Activated CD8-positive, alpha-beta T cell treated with anti-CD3 and anti-CD28 coated beads for 36 hours (primary cell): ENCODE results near the gene WNT11. TPM values are rescaled to one million over a fixed set of nuclear protein-coding genes. Genes with fewer than 3 reads are reported as not detected.

Experiments used
- ATAC-seq: fragments of 200-7000 bp; cut with Tn5 transposase; one replicate; pipeline ENCODE4 v1.10.0; 2021; ENCODE audit warnings: mild to moderate bottlenecking, moderate library complexity
- CTCF ChIA-PET: fragments of 350-600 bp; sonication (Branson Sonifier 250); formaldehyde crosslinking; loops from one replicate; lab custom pipeline; 2021; ENCODE audit warnings: antibody characterized with exemption; lab: Charles Lee
- POLR2A ChIA-PET: fragments of 350-600 bp; sonication (Branson Sonifier 250); formaldehyde crosslinking; loops from one replicate; lab custom pipeline; 2021; ENCODE audit warnings: antibody characterized with exemption; lab: Charles Lee
- DNase-seq: peaks from one replicate; pipeline ENCODE4 v3.0.0-alpha.2; 2020
- H3K27ac Mint-ChIP-seq: one replicate; pipeline ENCODE4 v1.8.0; 2021; ENCODE audit warnings: mild to moderate bottlenecking, mixed read lengths
- H3K27me3 Mint-ChIP-seq: one replicate; pipeline ENCODE4 v1.8.0; 2021; ENCODE audit warnings: mixed read lengths
- H3K36me3 Mint-ChIP-seq: one replicate; pipeline ENCODE4 v1.8.0; 2021; ENCODE audit warnings: low read depth, mixed read lengths
- H3K4me1 Mint-ChIP-seq: one replicate; pipeline ENCODE4 v1.8.0; 2021; ENCODE audit warnings: low read depth, mixed read lengths
- H3K4me3 Mint-ChIP-seq: one replicate; pipeline ENCODE4 v1.8.0; 2021; ENCODE audit warnings: mild to moderate bottlenecking, moderate library complexity, mixed read lengths
- H3K9me3 Mint-ChIP-seq: one replicate; pipeline ENCODE4 v1.8.0; 2021; ENCODE audit warnings: mixed read lengths
- intact Hi-C: fragments of 100-400 bp; cut with micrococcal nuclease; formaldehyde crosslinking; loops from one replicate; pipeline ENCODE4 v1.10.0; 2022
- total RNA-seq, 2 experiments: library from RNA; stranded (reverse); gene quantifications; one replicate each; pipeline ENCODE4 v1.2.3, GENCODE V29; 2021
- TF ChIP-seq, protein P1 (sequence below): fragments of 200-600 bp; IDR thresholded peaks from one replicate; pipeline ENCODE4 v1.8.0; 2022; ENCODE audit warnings: antibody characterized with exemption, mild to moderate bottlenecking

WNT11 gene
- total RNA-seq, 2 experiments from 2014 or later = 0.32 to 0.43 TPM

DNA sequence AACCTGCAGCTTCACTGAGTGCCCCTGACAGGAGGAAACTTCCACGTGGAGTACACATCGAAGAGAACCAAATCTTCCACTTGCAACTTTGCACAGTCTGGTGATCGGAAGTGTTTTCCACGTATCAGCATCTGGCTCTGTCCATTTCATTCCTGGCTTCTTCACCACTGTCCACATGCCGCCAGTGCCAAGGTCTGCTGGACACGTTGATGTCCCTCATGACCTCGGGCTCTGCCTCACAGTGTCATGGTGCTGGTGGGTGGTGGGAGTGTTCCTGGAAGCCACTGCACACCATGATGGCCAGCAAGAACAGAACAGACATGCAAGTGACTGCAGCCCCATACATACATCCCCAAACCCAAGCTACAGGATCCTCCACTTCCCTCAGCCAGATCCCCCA is 48.4 kb downstream of the WNT11 start:
- H3K4me3 Mint-ChIP-seq = no peak overlapping the region
- POLR2A ChIA-PET = interaction anchor here (0.6 kb wide), 1 partner anchor 1011 kb away, joined by 8 read pairs; no protein-coding TSS in a partner anchor
- no peaks in the 10 kb centered on the region for H3K36me3 Mint-ChIP-seq
- ATAC-seq (no peak), DNase-seq (no peak)
- intact Hi-C loops = no loop called here
- TF ChIP-seq, protein P1, sequence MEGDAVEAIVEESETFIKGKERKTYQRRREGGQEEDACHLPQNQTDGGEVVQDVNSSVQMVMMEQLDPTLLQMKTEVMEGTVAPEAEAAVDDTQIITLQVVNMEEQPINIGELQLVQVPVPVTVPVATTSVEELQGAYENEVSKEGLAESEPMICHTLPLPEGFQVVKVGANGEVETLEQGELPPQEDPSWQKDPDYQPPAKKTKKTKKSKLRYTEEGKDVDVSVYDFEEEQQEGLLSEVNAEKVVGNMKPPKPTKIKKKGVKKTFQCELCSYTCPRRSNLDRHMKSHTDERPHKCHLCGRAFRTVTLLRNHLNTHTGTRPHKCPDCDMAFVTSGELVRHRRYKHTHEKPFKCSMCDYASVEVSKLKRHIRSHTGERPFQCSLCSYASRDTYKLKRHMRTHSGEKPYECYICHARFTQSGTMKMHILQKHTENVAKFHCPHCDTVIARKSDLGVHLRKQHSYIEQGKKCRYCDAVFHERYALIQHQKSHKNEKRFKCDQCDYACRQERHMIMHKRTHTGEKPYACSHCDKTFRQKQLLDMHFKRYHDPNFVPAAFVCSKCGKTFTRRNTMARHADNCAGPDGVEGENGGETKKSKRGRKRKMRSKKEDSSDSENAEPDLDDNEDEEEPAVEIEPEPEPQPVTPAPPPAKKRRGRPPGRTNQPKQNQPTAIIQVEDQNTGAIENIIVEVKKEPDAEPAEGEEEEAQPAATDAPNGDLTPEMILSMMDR = no peak
- no peaks in the 10 kb centered on the region for H3K9me3 Mint-ChIP-seq
- H3K4me1 Mint-ChIP-seq = peaks cover 11% of the 10 kb centered on the region
- CTCF ChIA-PET = interaction anchor here (1.2 kb wide), 1 partner anchor 291 kb away, joined by 3 read pairs; no protein-coding TSS in a partner anchor
- H3K27ac Mint-ChIP-seq = no peak overlapping the region
- peaks cover 2% of the 10 kb centered on the region for H3K27me3 Mint-ChIP-seq

DNA sequence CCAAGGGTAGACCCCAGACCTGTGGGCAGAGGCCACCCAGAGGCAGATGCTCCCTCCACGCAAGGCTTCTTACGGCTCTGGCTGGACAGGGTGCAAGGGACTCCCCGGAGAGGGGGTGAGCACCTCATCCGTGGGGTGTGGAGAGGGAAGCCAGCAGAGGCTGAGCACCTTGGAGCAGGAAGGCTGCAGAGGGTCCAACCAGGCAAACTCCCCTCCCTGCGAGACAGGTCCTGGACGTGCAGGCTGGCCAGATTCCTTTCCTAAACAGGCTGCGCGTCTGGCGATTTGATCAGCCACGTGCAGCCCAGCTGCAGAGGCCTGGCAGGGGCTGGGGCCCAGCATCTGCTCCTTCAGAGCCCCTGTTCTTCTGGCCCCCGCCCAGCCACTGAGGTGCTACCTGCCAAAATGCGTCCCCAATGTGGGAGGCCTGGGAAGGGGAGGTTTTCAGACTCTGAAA is 49.3 kb downstream of the WNT11 start:
- ChIA-PET CTCF (interaction anchor here (1.2 to 2.0 kb wide), 2 partner anchors 260 to 290 kb away, joined by 3 to 7 read pairs; no protein-coding TSS in a partner anchor), POLR2A (no interaction called here)
- no peak overlapping the region for H3K4me3 Mint-ChIP-seq
- peaks cover 19% of the 10 kb centered on the region for H3K4me1 Mint-ChIP-seq
- DNase-seq (no peak), ATAC-seq (no peak)
- no peaks in the 10 kb centered on the region for H3K36me3 Mint-ChIP-seq
- H3K9me3 Mint-ChIP-seq = no peaks in the 10 kb centered on the region
- H3K27me3 Mint-ChIP-seq = peaks cover 5% of the 10 kb centered on the region
- intact Hi-C loops = no loop called here
- no peak overlapping the region for H3K27ac Mint-ChIP-seq
- TF ChIP-seq, protein P1 = no peak

DNA sequence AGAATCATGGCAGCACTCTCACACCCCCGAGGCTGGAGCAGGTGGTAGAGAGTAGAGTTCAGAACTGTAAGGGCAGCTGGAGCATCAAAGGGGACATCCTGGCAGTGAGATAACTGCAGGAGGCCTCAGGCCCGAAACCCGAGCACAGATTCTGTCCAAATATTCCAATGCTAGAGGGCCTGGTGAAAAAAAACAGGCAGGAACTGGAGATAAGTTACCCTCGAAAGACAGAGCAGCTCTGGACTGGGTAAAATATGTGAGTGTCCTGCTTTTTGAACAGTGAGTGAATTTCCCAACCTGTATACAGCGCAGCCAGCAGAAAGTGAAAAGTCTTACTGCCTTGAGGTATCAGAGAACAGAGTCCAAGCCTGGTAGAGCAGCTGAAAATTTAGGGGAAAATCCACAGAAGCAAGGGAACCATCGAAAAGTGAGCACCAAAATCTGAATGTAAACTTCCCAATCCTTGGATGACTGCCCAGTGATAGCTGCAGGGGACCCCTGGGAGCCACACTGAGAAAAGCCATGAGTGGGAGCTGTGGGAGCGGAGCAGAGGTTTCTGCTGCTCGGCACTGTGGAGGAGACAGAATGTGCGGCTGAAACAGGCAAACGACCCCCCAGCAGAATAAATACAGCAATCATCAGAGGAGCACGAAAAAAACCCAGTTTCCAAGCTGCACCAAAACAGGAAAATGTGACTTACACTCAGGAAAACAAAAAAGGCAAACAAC is 50.6 kb downstream of the WNT11 start:
- no peak for DNase-seq
- POLR2A ChIA-PET = no interaction called here
- Mint-ChIP-seq H3K4me3 (no peak overlapping the region), H3K27ac (no peak overlapping the region), H3K9me3 (no peaks in the 10 kb centered on the region), H3K4me1 (peaks cover 25% of the 10 kb centered on the region), H3K36me3 (no peaks in the 10 kb centered on the region), H3K27me3 (peaks cover 8% of the 10 kb centered on the region)
- intact Hi-C loops = no loop called here
- CTCF ChIA-PET = interaction anchor here (2.0 kb wide), 1 partner anchor 259 kb away, joined by 7 read pairs; no protein-coding TSS in a partner anchor
- ATAC-seq = no peak
- TF ChIP-seq, protein P1 = no peak

DNA sequence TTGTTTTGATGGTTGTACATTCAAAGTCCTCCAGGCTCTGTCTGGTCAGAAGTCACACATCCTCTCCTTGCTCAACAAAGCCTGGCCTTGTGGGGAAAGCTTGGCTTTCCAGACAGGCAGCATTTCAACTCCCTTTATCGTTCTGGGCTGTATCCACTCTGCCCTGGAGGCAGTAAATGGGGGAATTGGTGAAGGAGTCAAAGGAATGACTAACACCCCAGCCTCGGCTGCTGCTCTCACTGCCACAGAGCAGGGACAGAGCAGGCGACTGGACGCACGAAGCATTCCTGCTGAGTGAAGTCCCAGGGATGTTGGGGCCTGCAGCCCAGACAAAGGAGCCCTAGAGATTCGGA is 52.8 kb downstream of the WNT11 start:
- CTCF ChIA-PET = interaction anchor here (2.3 to 3.9 kb wide), 5 partner anchors 12 to 290 kb away, joined by 10 to 192 read pairs (median 28); no protein-coding TSS in a partner anchor
- Mint-ChIP-seq H3K4me3 (no peak overlapping the region), H3K36me3 (no peaks in the 10 kb centered on the region), H3K27ac (no peak overlapping the region), H3K27me3 (peaks cover 9% of the 10 kb centered on the region), H3K9me3 (no peaks in the 10 kb centered on the region), H3K4me1 (peaks cover 25% of the 10 kb centered on the region)
- TF ChIP-seq, protein P1 = no peak
- POLR2A ChIA-PET = no interaction called here
- intact Hi-C loops = loop anchor here (2.0 to 5.0 kb wide), 2 partner anchors 257 to 351 kb away; no protein-coding TSS in a partner anchor
- no peak for DNase-seq
- ATAC-seq = no peak
